HCT116 (cell line): ENCODE data around the gene MSI2. TPM values are rescaled to one million over a fixed set of nuclear protein-coding genes. Genes with fewer than 3 reads are reported as not detected.

Experiments
- ATAC-seq: fragments of 200-7000 bp; cut with Tn5 transposase; 2 replicates; pipeline ENCODE4 v1.9.1; 2020; ENCODE audit warnings: mild to moderate bottlenecking, moderate library complexity
- BruUV-seq: library from RNA; stranded (reverse); fragments of 400-500 nt; replicated peaks from 2 replicates; lab custom pipeline; 2021; lab: Mats Ljungman, UMichigan
- CTCF ChIA-PET: fragments of 300-600 bp; sonication (Branson Sonifier 250); formaldehyde crosslinking; loops from one replicate; lab custom pipeline; 2021; ENCODE audit warnings: antibody characterized with exemption; lab: Charles Lee
- POLR2A ChIA-PET: fragments of 300-600, 350-600 bp; sonication (Branson Sonifier 250); formaldehyde crosslinking; loops from one replicate; lab custom pipeline; 2021; ENCODE audit warnings: antibody characterized with exemption; lab: Charles Lee
- RAD21 ChIA-PET, 2 experiments: fragments of 300-600 bp; sonication (Branson Sonifier 250); formaldehyde crosslinking; loops; one replicate each; lab custom pipeline; 2023; ENCODE audit warnings: low total read pairs in 2 of 2; ENCODE audit not compliant: uncharacterized antibody in 2 of 2, unreplicated experiment in 2 of 2, low non-redundant PET in 1 of 2; lab: Charles Lee
- DNase-seq: peaks from one replicate; pipeline ENCODE4 v3.0.0-alpha.2; 2010; ENCODE audit warnings: low read depth, low spot score
- H2AFZ ChIP-seq: fragments of 200-600 bp; shearing (Covaris generic), sonication (generic); 2 replicates; pipeline ENCODE4 v1.6.1; 2017; ENCODE audit warnings: low read depth, mixed run types, mixed read lengths, antibody characterized with exemption, low read length; ENCODE audit not compliant: poor library complexity, severe bottlenecking
- H3K27ac ChIP-seq: 2 replicates; pipeline ENCODE4 v1.5.1; 2012; ENCODE audit warnings: low read depth, low read length
- H3K27me3 ChIP-seq: fragments of 200-600 bp; sonication (generic); 2 replicates; pipeline ENCODE4 v1.6.1; 2016; ENCODE audit warnings: mixed run types, low read length, mixed read lengths; ENCODE audit not compliant: insufficient read depth
- H3K36me3 ChIP-seq, 2 experiments: fragments of 200-500 bp in 1 of 2; fragments of 200-600 bp in 1 of 2; sonication (Bioruptor generic) in 1 of 2; sonication (generic) in 1 of 2; 2 replicates each; pipeline versions ENCODE4 v1.5.1 to v1.6.1; 2014 to 2016; ENCODE audit warnings: low read length in 2 of 2, inconsistent platforms in 1 of 2, mixed read lengths in 1 of 2, mixed run types in 1 of 2; ENCODE audit not compliant: insufficient read depth in 2 of 2, control insufficient read depth in 1 of 2
- H3K4me1 ChIP-seq, 2 experiments: fragments of 200-600 bp in 1 of 2; sonication (generic) in 1 of 2; 2 replicates each; pipeline versions ENCODE4 v1.5.1 to v1.6.1; 2012 to 2017; ENCODE audit warnings: low read length in 2 of 2, inconsistent platforms in 1 of 2, mild to moderate bottlenecking in 1 of 2, mixed read lengths in 1 of 2, mixed run types in 1 of 2, moderate library complexity in 1 of 2; ENCODE audit not compliant: insufficient read depth in 2 of 2, control insufficient read depth in 1 of 2
- H3K4me2 ChIP-seq: fragments of 200-600 bp; sonication (generic); 2 replicates; pipeline ENCODE4 v1.6.1; 2017; ENCODE audit warnings: mixed run types, low read length, mixed read lengths
- H3K4me3 ChIP-seq, 2 experiments: fragments of 200-600 bp in 1 of 2; sonication (generic) in 1 of 2; replicated peaks in 1 of 2; 2 replicates each; pipeline ENCODE4 v1.5.1; 2011 to 2016; ENCODE audit warnings: low read length in 2 of 2, control low read depth in 1 of 2, low read depth in 1 of 2, mild to moderate bottlenecking in 1 of 2, mixed read lengths in 1 of 2, mixed run types in 1 of 2
- H3K79me2 ChIP-seq: fragments of 200-600 bp; sonication (generic); 2 replicates; pipeline ENCODE4 v1.6.1; 2017; ENCODE audit warnings: mild to moderate bottlenecking, mixed run types, low read length, moderate library complexity, mixed read lengths; ENCODE audit not compliant: insufficient read depth
- H3K9ac ChIP-seq: fragments of 200-600 bp; sonication (generic); 2 replicates; pipeline ENCODE4 v1.6.1; 2016; ENCODE audit warnings: low read length, mixed read lengths
- H3K9me2 ChIP-seq: fragments of 200-600 bp; sonication (generic), shearing (Covaris generic); 2 replicates; pipeline ENCODE4 v1.6.1; 2017; ENCODE audit warnings: mixed run types, mild to moderate bottlenecking, moderate library complexity; ENCODE audit not compliant: insufficient read depth
- H3K9me3 ChIP-seq, 2 experiments: fragments of 200-500 bp in 1 of 2; fragments of 200-600 bp in 1 of 2; sonication (Bioruptor generic) in 1 of 2; sonication (generic) in 1 of 2; 2 replicates each; pipeline ENCODE4 v1.6.1; 2014 to 2017; ENCODE audit warnings: low read length in 2 of 2, mixed read lengths in 2 of 2, inconsistent platforms in 1 of 2, low read depth in 1 of 2, mild to moderate bottlenecking in 1 of 2, mixed run types in 1 of 2, moderate library complexity in 1 of 2; ENCODE audit not compliant: control insufficient read depth in 1 of 2, insufficient read depth in 1 of 2
- H4K20me1 ChIP-seq: fragments of 200-600 bp; sonication (generic), shearing (Covaris generic); 2 replicates; pipeline ENCODE4 v1.6.1; 2017; ENCODE audit warnings: mixed run types, mild to moderate bottlenecking, moderate library complexity; ENCODE audit not compliant: insufficient read depth
- CEBPB ChIP-seq: IDR thresholded peaks from 2 replicates; pipeline ENCODE4 v1.6.1; 2012; ENCODE audit warnings: low read depth
- CTCF ChIP-seq, 3 experiments: fragments of 200-600 bp in 1 of 3; sonication (generic) in 1 of 3; IDR thresholded peaks in 2 of 3; conservative IDR thresholded peaks in 1 of 3; 2 replicates each; pipeline ENCODE4 v1.5.1; 2012 to 2017; ENCODE audit warnings: low read depth in 2 of 3, low read length in 2 of 3, antibody characterized with exemption in 1 of 3, borderline replicate concordance in 1 of 3, control low read depth in 1 of 3, mild to moderate bottlenecking in 1 of 3, mixed read lengths in 1 of 3, mixed run types in 1 of 3, moderate library complexity in 1 of 3; ENCODE audit not compliant: insufficient read depth in 1 of 3
- EGR1 ChIP-seq: IDR thresholded peaks from 2 replicates; pipeline ENCODE4 v1.6.1; 2012; ENCODE audit warnings: low read depth
- MAX ChIP-seq: IDR thresholded peaks from 2 replicates; pipeline ENCODE4 v1.6.1; 2012
- POLR2A ChIP-seq: IDR thresholded peaks from 2 replicates; pipeline ENCODE4 v1.7.0; 2011; ENCODE audit warnings: borderline replicate concordance; ENCODE audit not compliant: insufficient read depth, insufficient read length; ENCODE audit errors: extremely low read depth
- POLR2AphosphoS5 ChIP-seq: IDR thresholded peaks from 2 replicates; pipeline ENCODE4 v1.6.1; 2011; ENCODE audit warnings: mild to moderate bottlenecking, low read depth, low read length, moderate library complexity
- RAD21 ChIP-seq: IDR thresholded peaks from 2 replicates; pipeline ENCODE4 v1.6.1; 2012; ENCODE audit warnings: low read depth, mild to moderate bottlenecking
- SIN3A ChIP-seq: IDR thresholded peaks from 2 replicates; pipeline ENCODE4 v1.6.1; 2012; ENCODE audit warnings: low read depth
- SP1 ChIP-seq: IDR thresholded peaks from 2 replicates; pipeline ENCODE4 v1.6.1; 2012; ENCODE audit warnings: low read depth
- SRF ChIP-seq: IDR thresholded peaks from 2 replicates; pipeline ENCODE4 v1.6.1; 2012; ENCODE audit warnings: low read depth
- ZBTB33 ChIP-seq: IDR thresholded peaks from 2 replicates; pipeline ENCODE4 v1.6.1; 2011; ENCODE audit warnings: mild to moderate bottlenecking, low read length, moderate library complexity; ENCODE audit not compliant: insufficient replicate concordance; ENCODE audit errors: extremely low read depth
- intact Hi-C: fragments of 100-400 bp; cut with micrococcal nuclease; formaldehyde crosslinking; loops from 2 replicates; pipeline ENCODE4 v1.10.0; 2022
- total RNA-seq: library from RNA; stranded (reverse); gene quantifications from one replicate; pipeline ENCODE4 v1.2.1, GENCODE V29; 2021; ENCODE audit not compliant: unreplicated experiment

The MSI2 gene
- total RNA-seq, 1 experiment from 2014 or later = 137 TPM

GRCh38 chr17:57463103-57463885 lies 207.0 kb downstream of the MSI2 start:
- ATAC-seq (no peak), DNase-seq (no peak)
- H3K9me2 ChIP-seq = no peaks in the 10 kb centered on the region
- POLR2A ChIA-PET = no interaction called here
- H3K27me3 ChIP-seq = no peaks in the 10 kb centered on the region
- no peak overlapping the region for H2AFZ ChIP-seq
- no peaks in the 10 kb centered on the region for H3K36me3 ChIP-seq
- H4K20me1 ChIP-seq = no peaks in the 10 kb centered on the region; the same call in 1 of the 2 replicates
- no peaks in the 10 kb centered on the region for H3K9me3 ChIP-seq
- no peaks in the 10 kb centered on the region; the same call in 1 of the 2 replicates for H3K79me2 ChIP-seq
- H3K4me1 ChIP-seq = peaks cover 26 to 46% of the 10 kb centered on the region in 2 experiments
- H3K4me3 ChIP-seq = no peak overlapping the region
- BruUV-seq = no TSS peak
- no peak overlapping the region for H3K4me2 ChIP-seq
- RAD21 ChIA-PET = no interaction called here
- no peak overlapping the region for H3K9ac ChIP-seq
- no peak for TF ChIP-seq ZBTB33
- TF ChIP-seq CEBPB = no peak
- no peak for TF ChIP-seq EGR1
- TF ChIP-seq RAD21 = no peak
- no peak for TF ChIP-seq SIN3A
- no peak for TF ChIP-seq CTCF (IDR thresholded peaks at IDR 0.05 in 2 of 3, conservative IDR thresholded peaks at IDR 0.05 in 1 of 3; ENCODE audit: borderline replicate concordance in 1 of 3, insufficient read depth in 1 of 3, low read depth in 2 of 3, low read length in 2 of 3)
- no peak for TF ChIP-seq SRF
- TF ChIP-seq POLR2A = no peak
- no peak for TF ChIP-seq MAX
- no peak for TF ChIP-seq POLR2AphosphoS5
- TF ChIP-seq SP1 = no peak
- TF ChIP-seq, all 23 proteins: peak for 0
- CTCF ChIA-PET = no interaction called here
- H3K27ac ChIP-seq = no peak overlapping the region
- intact Hi-C loops = no loop called here
